Uterus (tissue), 4 donors: ENCODE results near the gene EPHA1. TPM values are rescaled to one million over a fixed set of nuclear protein-coding genes. Genes with fewer than 3 reads are reported as not detected.
"Not testable (repeated sequence)": the region's sequence is repeated elsewhere in the genome, so short reads cannot be mapped to it uniquely, and the experiment has no call there.

Source experiments
- DNase-seq, 2 donors: peaks; one replicate each; pipeline ENCODE4 v3.0.0-alpha.2; 2019 to 2020
- H3K27ac ChIP-seq, 2 donors: fragments of 200-600 bp; sonication (generic); 1 replicate in 1 of 2; 2 replicates in 1 of 2; pipeline ENCODE4 v1.5.1; 2016 to 2018
- H3K27me3 ChIP-seq, 2 donors: fragments of 200-600 bp; sonication (generic); one replicate each; pipeline ENCODE4 v1.5.1; 2018 to 2019; ENCODE audit warnings: control low read depth in 1 of 2
- H3K36me3 ChIP-seq, 2 donors: fragments of 200-600 bp; sonication (generic); one replicate each; pipeline ENCODE4 v1.5.1; 2019; ENCODE audit warnings: control low read depth in 1 of 2
- H3K4me1 ChIP-seq, 2 donors: fragments of 200-600 bp; sonication (generic); one replicate each; pipeline ENCODE4 v1.5.1; 2018 to 2019; ENCODE audit warnings: control low read depth in 1 of 2
- H3K4me3 ChIP-seq, 2 donors: fragments of 200-600 bp; sonication (generic); 1 replicate in 1 of 2; 2 replicates in 1 of 2; pipeline ENCODE4 v1.5.1; 2018 to 2019; ENCODE audit warnings: mild to moderate bottlenecking in 1 of 2
- H3K9me3 ChIP-seq, 2 donors: fragments of 200-600 bp; sonication (generic); one replicate each; pipeline ENCODE4 v1.5.1; 2019; ENCODE audit warnings: control low read depth in 1 of 2
- POLR2A ChIP-seq, 2 donors: fragments of 450-650 bp; IDR thresholded peaks; one replicate each; pipeline ENCODE4 v1.6.1; 2016; ENCODE audit warnings: antibody characterized with exemption in 2 of 2, mild to moderate bottlenecking in 1 of 2, moderate library complexity in 1 of 2
- intact Hi-C: fragments of 100-400 bp; cut with DNase I; formaldehyde crosslinking; loops from one replicate; pipeline ENCODE4 v1.15.1; 2023; ENCODE audit warnings: low total_unique reads
- total RNA-seq, 4 donors: library from RNA; depleted of rRNA in 3 of 4; stranded (reverse); fragments of >200 nt in 3 of 4; gene quantifications; one replicate each; pipeline versions ENCODE4 v1.1.0 to v1.2.4, GENCODE V29; 2014 to 2023
- TF ChIP-seq, protein P1 (sequence below), 4 experiments: fragments of 200-600 bp in 2 of 4; fragments of 450-650 bp in 2 of 4; sonication (generic) in 2 of 4; IDR thresholded peaks; one replicate each; pipeline ENCODE4 v1.5.1; 2016 to 2019; ENCODE audit warnings: antibody characterized with exemption in 4 of 4, mild to moderate bottlenecking in 2 of 4, moderate library complexity in 1 of 4
- donor health status: DM: yes; HTN: yes; CAD: no.

The EPHA1 gene
- total RNA-seq, 4 donors from 2014 or later, result 1.3 to 5.6 (median 1.9) TPM; not detected in 1

GRCh38 chr7:143405173-143406001 is 3.3 kb downstream of the EPHA1 start:
- Histone ChIP-seq H3K27ac (no peak overlapping the region), H3K9me3 (no peaks in the 10 kb centered on the region), H3K4me1 (peaks cover 4 to 23% of the 10 kb centered on the region in 2 donors), H3K36me3 (no peaks in the 10 kb centered on the region), H3K4me3 (no peak overlapping the region), H3K27me3 (no peaks in the 10 kb centered on the region)
- no peak for TF ChIP-seq POLR2A (IDR thresholded peaks at IDR 0.05)
- TF ChIP-seq, protein P1, sequence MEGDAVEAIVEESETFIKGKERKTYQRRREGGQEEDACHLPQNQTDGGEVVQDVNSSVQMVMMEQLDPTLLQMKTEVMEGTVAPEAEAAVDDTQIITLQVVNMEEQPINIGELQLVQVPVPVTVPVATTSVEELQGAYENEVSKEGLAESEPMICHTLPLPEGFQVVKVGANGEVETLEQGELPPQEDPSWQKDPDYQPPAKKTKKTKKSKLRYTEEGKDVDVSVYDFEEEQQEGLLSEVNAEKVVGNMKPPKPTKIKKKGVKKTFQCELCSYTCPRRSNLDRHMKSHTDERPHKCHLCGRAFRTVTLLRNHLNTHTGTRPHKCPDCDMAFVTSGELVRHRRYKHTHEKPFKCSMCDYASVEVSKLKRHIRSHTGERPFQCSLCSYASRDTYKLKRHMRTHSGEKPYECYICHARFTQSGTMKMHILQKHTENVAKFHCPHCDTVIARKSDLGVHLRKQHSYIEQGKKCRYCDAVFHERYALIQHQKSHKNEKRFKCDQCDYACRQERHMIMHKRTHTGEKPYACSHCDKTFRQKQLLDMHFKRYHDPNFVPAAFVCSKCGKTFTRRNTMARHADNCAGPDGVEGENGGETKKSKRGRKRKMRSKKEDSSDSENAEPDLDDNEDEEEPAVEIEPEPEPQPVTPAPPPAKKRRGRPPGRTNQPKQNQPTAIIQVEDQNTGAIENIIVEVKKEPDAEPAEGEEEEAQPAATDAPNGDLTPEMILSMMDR (IDR thresholded peaks at IDR 0.05), result no peak
- intact Hi-C loops, result no loop called here
- no peak for DNase-seq

DNA sequence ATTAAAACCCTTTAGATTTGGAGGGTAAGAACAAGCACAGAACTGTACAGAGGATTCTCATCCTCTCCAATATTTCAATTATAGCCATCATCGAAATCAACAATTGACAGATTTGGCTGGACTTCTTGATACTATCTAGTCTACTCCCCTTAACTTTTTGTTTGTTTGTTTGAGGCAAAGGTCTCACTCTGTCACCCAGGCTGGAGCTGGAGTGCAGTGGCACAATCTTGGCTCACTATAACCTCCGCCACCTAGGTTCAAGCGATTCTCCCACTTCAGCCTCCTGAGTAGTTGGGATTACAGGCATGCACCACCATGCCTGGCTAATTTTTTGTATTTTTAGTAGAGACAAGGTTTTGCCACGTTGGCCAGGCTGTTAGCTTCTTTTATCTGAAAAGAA is 6.4 kb downstream of the EPHA1 start:
- H3K4me3 ChIP-seq, H3K4me1 ChIP-seq, H3K9me3 ChIP-seq, DNase-seq, H3K36me3 ChIP-seq, intact Hi-C loops, H3K27me3 ChIP-seq: not testable (repeated sequence)
- H3K27ac ChIP-seq, result peak overlapping the region; percentile 11 to 27

- H3K4me1 ChIP-seq, result no peaks in the 10 kb centered on the region
- no peak overlapping the region for H3K27ac ChIP-seq
- no peaks in the 10 kb centered on the region for H3K36me3 ChIP-seq
- no peaks in the 10 kb centered on the region for H3K9me3 ChIP-seq
- H3K4me3 ChIP-seq, result no peak overlapping the region
- intact Hi-C loops, result no loop called here
- no peak for DNase-seq
- H3K27me3 ChIP-seq, result no peaks in the 10 kb centered on the region
- TF ChIP-seq POLR2A (IDR thresholded peaks at IDR 0.05), result no peak
- TF ChIP-seq, protein P1 (IDR thresholded peaks at IDR 0.05), result no peak
Observed at GRCh38 chr7:143401265-143401664, 7.4 kb downstream of the EPHA1 start.

DNA sequence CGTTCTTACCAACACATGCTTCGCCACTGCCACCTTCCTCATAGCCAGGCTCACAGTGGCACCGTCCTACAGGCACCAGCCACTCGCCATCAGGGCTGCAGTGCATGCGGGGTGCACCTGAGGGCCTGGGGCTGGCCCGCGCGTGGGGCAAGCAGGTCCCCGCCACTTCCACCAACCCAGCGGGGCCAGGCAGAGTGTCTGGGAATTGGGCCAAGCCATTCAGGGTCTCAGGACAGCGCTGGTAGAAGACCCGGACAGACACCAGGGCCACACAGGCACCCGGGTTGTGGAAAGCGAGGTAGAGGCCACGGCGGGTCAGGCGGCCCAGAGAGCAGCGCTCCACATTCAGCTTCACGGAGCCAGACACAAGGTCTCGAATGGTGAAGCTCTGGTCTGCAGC is 9.0 kb downstream of the EPHA1 start:
- intact Hi-C loops, result no loop called here
- DNase-seq, result no peak
- Histone ChIP-seq H3K4me1 (no peaks in the 10 kb centered on the region), H3K27me3 (no peaks in the 10 kb centered on the region), H3K36me3 (no peaks in the 10 kb centered on the region), H3K4me3 (no peak overlapping the region), H3K9me3 (no peaks in the 10 kb centered on the region), H3K27ac (no peak overlapping the region)
- TF ChIP-seq, protein P1 (IDR thresholded peaks at IDR 0.05), result no peak
- no peak for TF ChIP-seq POLR2A (IDR thresholded peaks at IDR 0.05)

- no peak for DNase-seq
- H3K4me1 ChIP-seq, result no peaks in the 10 kb centered on the region
- no peaks in the 10 kb centered on the region for H3K27me3 ChIP-seq
- H3K4me3 ChIP-seq, result no peak overlapping the region
- intact Hi-C loops, result no loop called here
- no peak overlapping the region for H3K27ac ChIP-seq
- no peak for TF ChIP-seq POLR2A (IDR thresholded peaks at IDR 0.05)
- TF ChIP-seq, protein P1 (IDR thresholded peaks at IDR 0.05), result no peak
- H3K9me3 ChIP-seq, result no peaks in the 10 kb centered on the region
- no peaks in the 10 kb centered on the region for H3K36me3 ChIP-seq
Observed at GRCh38 chr7:143399151-143399550, 9.5 kb downstream of the EPHA1 start.
